Activated CD8-positive, alpha-beta memory T cell treated with anti-CD3 and anti-CD28 coated beads, Interleukin-2, amount 50 U/mL, for 1 hour (primary cell): ENCODE measurements around the gene TXNDC15.

ENCODE experiments used
- DNase-seq: peaks from one replicate; pipeline ENCODE4 v3.0.0-alpha.2; 2020; ENCODE audit errors: extremely low read depth

The TXNDC15 gene

GRCh38 chr5:134920848-134921575 is 46.8 kb downstream of the TXNDC15 start:
- no peak for DNase-seq

GRCh38 chr5:134932508-134932907 is 58.3 kb downstream of the TXNDC15 start:
- DNase-seq, result no peak

GRCh38 chr5:134934202-134934601 is 60.0 kb downstream of the TXNDC15 start:
- DNase-seq, result no peak

GRCh38 chr5:134935711-134936602 is 61.8 kb downstream of the TXNDC15 start:
- no peak for DNase-seq

- no peak for DNase-seq
Observed at GRCh38 chr5:134937526-134937925, 63.4 kb downstream of the TXNDC15 start.

- DNase-seq, result no peak
Observed at GRCh38 chr5:134938030-134938429, 63.9 kb downstream of the TXNDC15 start.

- no peak for DNase-seq
Observed at GRCh38 chr5:134939500-134939899, 65.3 kb downstream of the TXNDC15 start.

GRCh38 chr5:134943547-134943946 is 69.4 kb downstream of the TXNDC15 start:
- no peak for DNase-seq

GRCh38 chr5:134944630-134945029 is 70.5 kb downstream of the TXNDC15 start:
- no peak for DNase-seq

- DNase-seq, result no peak
Observed at GRCh38 chr5:134945041-134945440, 70.9 kb downstream of the TXNDC15 start.

GRCh38 chr5:134948911-134949310 is 74.7 kb downstream of the TXNDC15 start:
- no peak for DNase-seq

GRCh38 chr5:134949316-134949715 is 75.1 kb downstream of the TXNDC15 start:
- DNase-seq, result no peak
